Cardiac muscle cell (in vitro differentiated cells and primary cell): ENCODE measurements around the gene NDUFA3. TPM values are rescaled to one million over a fixed set of nuclear protein-coding genes. Genes with fewer than 3 reads are reported as not detected.
"Not testable (repeated sequence)": the region's sequence is repeated elsewhere in the genome, so short reads cannot be mapped to it uniquely, and the experiment has no call there.

Experiments used
- DNase-seq, 2 donors: peaks; one replicate each; pipeline versions ENCODE4 v3.0.0 to v3.0.0-alpha.2; 2010 to 2017; ENCODE audit warnings: low read depth in 1 of 2, low spot score in 1 of 2
- H3K27ac ChIP-seq: fragments of 200-600 bp; sonication (generic); 2 replicates; pipeline ENCODE4 v1.5.1; 2016
- H3K27me3 ChIP-seq: fragments of 200-600 bp; sonication (generic); 2 replicates; pipeline ENCODE4 v1.6.0; 2016; ENCODE audit warnings: control low read depth
- H3K36me3 ChIP-seq: fragments of 200-600 bp; sonication (generic); 2 replicates; pipeline ENCODE4 v1.5.1; 2016; ENCODE audit warnings: control low read depth
- H3K4me1 ChIP-seq: fragments of 200-600 bp; sonication (generic); 2 replicates; pipeline ENCODE4 v1.8.1; 2017; ENCODE audit warnings: low read depth, mild to moderate bottlenecking, mixed run types
- H3K4me3 ChIP-seq: fragments of 200-600 bp; sonication (generic); 2 replicates; pipeline ENCODE4 v1.5.1; 2016; ENCODE audit warnings: mild to moderate bottlenecking
- H3K9me3 ChIP-seq: fragments of 200-600 bp; sonication (generic); 2 replicates; pipeline ENCODE4 v1.5.1; 2017; ENCODE audit warnings: low read depth, mild to moderate bottlenecking, control low read depth
- CTCF ChIP-seq: IDR thresholded peaks from 2 replicates; pipeline ENCODE4 v1.5.1; 2012; ENCODE audit warnings: low read depth, mild to moderate bottlenecking, low read length
- polyA plus RNA-seq: library from polyadenylated mRNA; unstranded; fragments of >200 nt; fragmentation: Nextera tagmentation; extraction: Ambion mirVana; gene quantifications from 2 replicates; pipeline ENCODE4 v1.2.1, GENCODE V29; 2016
- total RNA-seq: library from RNA; depleted of rRNA; stranded (reverse); fragments of >200 nt; gene quantifications from 2 replicates; pipeline ENCODE4 v1.2.3, GENCODE V29; 2016

Gene NDUFA3
- total and polyA plus RNA-seq, 2 experiments from 2014 or later: 58.8 to 585 TPM

- peak overlapping the region; percentile 17 for H3K4me3 ChIP-seq
- H3K27me3 ChIP-seq: peaks cover 29% of the 10 kb centered on the region
- DNase-seq: no peak
- H3K36me3 ChIP-seq: no peaks in the 10 kb centered on the region
- no peaks in the 10 kb centered on the region for H3K4me1 ChIP-seq
- no peak for TF ChIP-seq CTCF
- H3K9me3 ChIP-seq: no peaks in the 10 kb centered on the region
- H3K27ac ChIP-seq: no peak overlapping the region
Measured at GRCh38 chr19:54095136-54095858, 7.4 kb upstream of the NDUFA3 start.

- H3K9me3 ChIP-seq, H3K4me1 ChIP-seq, H3K27ac ChIP-seq, H3K36me3 ChIP-seq: not testable (repeated sequence)
- DNase-seq: peak; percentile 68 to 71
- TF ChIP-seq CTCF: peak; percentile 6
- H3K27me3 ChIP-seq: peaks cover 29% of the 10 kb centered on the region
- H3K4me3 ChIP-seq: peak overlapping the region; percentile 17
Measured at GRCh38 chr19:54095859-54096616, 6.6 kb upstream of the NDUFA3 start.

DNA sequence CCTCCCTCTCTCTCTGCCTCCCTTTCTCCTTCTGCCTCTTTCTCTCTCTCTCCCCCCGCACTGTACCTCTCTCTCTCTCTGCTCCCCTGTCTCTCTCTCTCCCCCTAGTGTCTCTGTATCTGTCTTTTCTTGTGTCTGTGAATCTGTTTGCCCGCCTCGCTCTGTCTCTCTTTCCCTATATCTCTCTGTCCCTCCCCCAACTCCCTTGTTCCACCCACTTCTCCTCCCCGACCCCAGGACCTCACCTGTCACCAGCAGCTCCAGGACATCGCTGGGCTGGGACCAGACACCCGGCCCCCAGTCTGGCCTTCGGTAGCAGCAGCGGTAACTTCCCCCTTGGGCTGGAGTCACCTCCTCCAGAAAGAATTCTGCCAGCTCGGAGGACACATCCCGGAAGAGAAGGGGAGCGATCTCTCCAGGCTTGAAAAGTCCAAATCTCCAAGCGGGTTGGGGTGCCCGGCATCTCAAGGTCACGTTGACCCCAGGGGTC lies 6.0 kb upstream of the NDUFA3 start:
- H3K27me3 ChIP-seq: peaks cover 29% of the 10 kb centered on the region
- H3K27ac ChIP-seq: no peak overlapping the region
- no peaks in the 10 kb centered on the region for H3K9me3 ChIP-seq
- DNase-seq: peak in 1 of 2 donors; percentile 60
- H3K36me3 ChIP-seq: no peaks in the 10 kb centered on the region
- no peak overlapping the region for H3K4me3 ChIP-seq
- TF ChIP-seq CTCF: peak; percentile 41
- no peaks in the 10 kb centered on the region for H3K4me1 ChIP-seq

- no peaks in the 10 kb centered on the region for H3K4me1 ChIP-seq
- no peak for DNase-seq
- H3K36me3 ChIP-seq: no peaks in the 10 kb centered on the region
- H3K9me3 ChIP-seq: no peaks in the 10 kb centered on the region
- H3K27me3 ChIP-seq: peaks cover 27% of the 10 kb centered on the region
- no peak for TF ChIP-seq CTCF
- no peak overlapping the region for H3K4me3 ChIP-seq
- no peak overlapping the region for H3K27ac ChIP-seq
Measured at GRCh38 chr19:54099190-54099902, 3.3 kb upstream of the NDUFA3 start.

DNA sequence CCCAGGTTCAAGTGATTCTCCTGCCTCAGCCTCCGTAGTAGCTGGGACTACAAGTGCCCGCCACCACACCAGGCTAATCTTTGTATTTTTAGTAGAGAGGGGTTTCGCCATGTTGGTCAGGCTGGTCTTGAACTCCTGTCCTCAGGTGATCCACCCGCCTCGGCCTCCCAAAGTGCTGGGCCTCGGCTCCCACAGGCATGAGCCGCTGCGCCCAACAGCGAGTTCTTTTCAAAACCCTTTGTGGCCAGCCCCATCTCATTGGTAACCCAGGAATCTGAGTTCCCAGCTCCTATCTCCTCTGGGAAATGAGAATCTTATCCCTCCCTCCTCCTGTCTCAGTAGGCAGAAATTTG lies 2.8 kb upstream of the NDUFA3 start:
- not testable (repeated sequence) for H3K36me3 ChIP-seq, H3K9me3 ChIP-seq, H3K4me1 ChIP-seq, H3K4me3 ChIP-seq, DNase-seq
- Histone ChIP-seq H3K27me3 (peaks cover 22% of the 10 kb centered on the region), H3K27ac (peak overlapping the region; percentile 48)
